Muscle layer of colon (tissue), 2 donors: ENCODE measurements around the gene MBD6.

Experiments
- H3K27ac ChIP-seq: one replicate; pipeline ENCODE4 v1.7.0; 2013; ENCODE audit warnings: low read depth, mild to moderate bottlenecking, low read length, moderate library complexity
- H3K27me3 ChIP-seq, 2 donors: one replicate each; pipeline ENCODE4 v1.7.0; 2013; ENCODE audit warnings: low read length in 2 of 2, mild to moderate bottlenecking in 2 of 2; ENCODE audit not compliant: insufficient read depth in 2 of 2, control insufficient read depth in 1 of 2
- H3K36me3 ChIP-seq: one replicate; pipeline ENCODE4 v1.7.0; 2013; ENCODE audit warnings: mild to moderate bottlenecking, low read length; ENCODE audit not compliant: insufficient read depth
- H3K4me1 ChIP-seq: one replicate; pipeline ENCODE4 v1.7.0; 2013; ENCODE audit warnings: mild to moderate bottlenecking, low read length; ENCODE audit not compliant: insufficient read depth
- H3K4me3 ChIP-seq, 2 donors: one replicate each; pipeline ENCODE4 v1.7.0; 2013; ENCODE audit warnings: low read length in 2 of 2, low read depth in 1 of 2, mild to moderate bottlenecking in 1 of 2, moderate library complexity in 1 of 2
- H3K9ac ChIP-seq: one replicate; pipeline ENCODE4 v1.7.0; 2013; ENCODE audit warnings: low read length
- H3K9me3 ChIP-seq: one replicate; pipeline ENCODE4 v1.7.0; 2013; ENCODE audit warnings: mild to moderate bottlenecking, low read length
- donor health status: abdominal sarcoma.
- donor health status: Adenocarcinoma of cecum.

Gene MBD6

GRCh38 chr12:57518920-57519795 is 3.5 kb upstream of the MBD6 start:
- Histone ChIP-seq H3K27ac (peak overlapping the region; percentile 88), H3K27me3 (no peaks in the 10 kb centered on the region), H3K4me1 (peaks cover 52% of the 10 kb centered on the region), H3K9ac (peak overlapping the region; percentile 97), H3K4me3 (peak overlapping the region; percentile 85 to 89), H3K36me3 (peaks cover 37% of the 10 kb centered on the region), H3K9me3 (no peaks in the 10 kb centered on the region)

- Histone ChIP-seq H3K9me3 (no peaks in the 10 kb centered on the region), H3K4me3 (peak overlapping the region; percentile 85 to 89), H3K36me3 (peaks cover 37% of the 10 kb centered on the region), H3K27ac (peak overlapping the region; percentile 88), H3K9ac (peak overlapping the region; percentile 97), H3K27me3 (no peaks in the 10 kb centered on the region), H3K4me1 (peaks cover 58% of the 10 kb centered on the region)
Measured at GRCh38 chr12:57519796-57520052, 2.9 kb upstream of the MBD6 start.

- Histone ChIP-seq H3K9ac (peak within 1 kb of the TSS; percentile 97), H3K27ac (peak within 1 kb of the TSS; percentile 88), H3K9me3 (no peaks in the 10 kb centered on the region), H3K4me3 (peak within 1 kb of the TSS; percentile 85 to 89), H3K27me3 (no peaks in the 10 kb centered on the region), H3K36me3 (peaks cover 37% of the 10 kb centered on the region), H3K4me1 (peaks cover 63% of the 10 kb centered on the region)
Measured at GRCh38 chr12:57520053-57520818, 2.4 kb upstream of the MBD6 start, which contains the start of gene DDIT3. Gene DDIT3, minus strand, starts transcription at chr12:57520514. Its CDS starts 3,108 bp downstream, at chr12:57517406.

- no peaks in the 10 kb centered on the region for H3K9me3 ChIP-seq
- H3K9ac ChIP-seq: peak overlapping the region; percentile 55
- H3K4me1 ChIP-seq: peaks cover 63% of the 10 kb centered on the region
- no peaks in the 10 kb centered on the region for H3K27me3 ChIP-seq
- peaks cover 36% of the 10 kb centered on the region for H3K36me3 ChIP-seq
- H3K27ac ChIP-seq: peak overlapping the region; percentile 83
- H3K4me3 ChIP-seq: peak overlapping the region in 1 of 2 donors; percentile 58
Measured at GRCh38 chr12:57521525-57522010, 1.1 kb upstream of the MBD6 start.

- H3K4me1 ChIP-seq: peaks cover 50% of the 10 kb centered on the region
- no peaks in the 10 kb centered on the region for H3K9me3 ChIP-seq
- peak overlapping the region; percentile 55 to 71 for H3K4me3 ChIP-seq
- peaks cover 39% of the 10 kb centered on the region for H3K36me3 ChIP-seq
- peak overlapping the region; percentile 47 for H3K9ac ChIP-seq
- peak overlapping the region; percentile 67 for H3K27ac ChIP-seq
- H3K27me3 ChIP-seq: no peaks in the 10 kb centered on the region
Measured at GRCh38 chr12:57522887-57523705, 472 bp downstream of the MBD6 start.

GRCh38 chr12:57523706-57524614 is 1.3 kb downstream of the MBD6 start:
- peaks cover 41% of the 10 kb centered on the region for H3K4me1 ChIP-seq
- peak overlapping the region; percentile 67 for H3K27ac ChIP-seq
- no peaks in the 10 kb centered on the region for H3K9me3 ChIP-seq
- no peaks in the 10 kb centered on the region for H3K27me3 ChIP-seq
- peaks cover 47% of the 10 kb centered on the region for H3K36me3 ChIP-seq
- H3K9ac ChIP-seq: peak overlapping the region; percentile 47
- peak overlapping the region; percentile 55 to 71 for H3K4me3 ChIP-seq

GRCh38 chr12:57524814-57525614 is 2.4 kb downstream of the MBD6 start:
- no peak overlapping the region for H3K9ac ChIP-seq
- no peaks in the 10 kb centered on the region for H3K27me3 ChIP-seq
- H3K4me1 ChIP-seq: peaks cover 35% of the 10 kb centered on the region
- peaks cover 55% of the 10 kb centered on the region for H3K36me3 ChIP-seq
- H3K27ac ChIP-seq: no peak overlapping the region
- no peak overlapping the region for H3K4me3 ChIP-seq
- H3K9me3 ChIP-seq: no peaks in the 10 kb centered on the region

- H3K27ac ChIP-seq: no peak overlapping the region
- no peak overlapping the region for H3K9ac ChIP-seq
- H3K27me3 ChIP-seq: no peaks in the 10 kb centered on the region
- peaks cover 35% of the 10 kb centered on the region for H3K4me1 ChIP-seq
- H3K4me3 ChIP-seq: no peak overlapping the region
- no peaks in the 10 kb centered on the region for H3K9me3 ChIP-seq
- H3K36me3 ChIP-seq: peaks cover 63% of the 10 kb centered on the region
Measured at GRCh38 chr12:57525615-57526383, 3.2 kb downstream of the MBD6 start.

GRCh38 chr12:57526477-57527126 is 4.0 kb downstream of the MBD6 start:
- H3K4me3 ChIP-seq: no peak overlapping the region
- H3K4me1 ChIP-seq: peaks cover 27% of the 10 kb centered on the region
- no peak overlapping the region for H3K27ac ChIP-seq
- H3K9ac ChIP-seq: no peak overlapping the region
- no peaks in the 10 kb centered on the region for H3K9me3 ChIP-seq
- peaks cover 70% of the 10 kb centered on the region for H3K36me3 ChIP-seq
- no peaks in the 10 kb centered on the region for H3K27me3 ChIP-seq
